Measurements from ENCODE around the gene CUX1. TPM values are rescaled to one million over a fixed set of nuclear protein-coding genes. Genes with fewer than 3 reads are reported as not detected.

The CUX1 gene
- total RNA-seq, 1 experiment from 2014 or later = 39.6 TPM

- no peaks in the 10 kb centered on the region for H3F3A ChIP-seq (ENCODE audit: low read length, unreplicated experiment)
- no peaks in the 10 kb centered on the region for H3K36me3 ChIP-seq (ENCODE audit: low read depth, low read length)
- no peaks in the 10 kb centered on the region for H3K4me1 ChIP-seq (ENCODE audit: insufficient read depth, low read length)
- H2AFZ ChIP-seq (ENCODE audit: low read length) = no peak overlapping the region
- no peaks in the 10 kb centered on the region for H4K20me1 ChIP-seq (ENCODE audit: low read length)
- DNase-seq (no peak), ATAC-seq (no peak)
- H3K27me3 ChIP-seq (ENCODE audit: low read length) = no peaks in the 10 kb centered on the region
- no TSS peak for BruUV-seq (replicated peaks)
- no peaks in the 10 kb centered on the region for H3K79me2 ChIP-seq (ENCODE audit: low read length)
- H3K4me3 ChIP-seq (ENCODE audit: low read length) = no peak overlapping the region
- ChIA-PET POLR2A (ENCODE audit: unreplicated experiment) (no interaction called here), CTCF (no interaction called here)
- H3K9me3 ChIP-seq (ENCODE audit: low read length) = no peaks in the 10 kb centered on the region
- H3K9me2 ChIP-seq (replicated peaks; ENCODE audit: low read length) = no peaks in the 10 kb centered on the region
- H3K9ac ChIP-seq (ENCODE audit: low read length) = no peak overlapping the region
- intact Hi-C loops (cut with micrococcal nuclease) = no loop called here
- H3K4me2 ChIP-seq (ENCODE audit: low read length) = no peak overlapping the region
- no peak for TF ChIP-seq EZH2phosphoT487 (IDR thresholded peaks at IDR 0.05; ENCODE audit: borderline replicate concordance, low read length)
- no peak for TF ChIP-seq EZH2 (IDR thresholded peaks at IDR 0.05; ENCODE audit: low read length, unreplicated experiment)
- TF ChIP-seq CTCF (conservative IDR thresholded peaks at IDR 0.05; ENCODE audit: low read depth, low read length) = no peak
- no peak overlapping the region for H3K27ac ChIP-seq (ENCODE audit: low read length)
Observed at GRCh38 chr7:102234801-102235550, 417.6 kb downstream of the CUX1 start.

GRCh38 chr7:102236102-102236501 lies 418.7 kb downstream of the CUX1 start:
- Histone ChIP-seq H3K9ac (ENCODE audit: low read length) (no peak overlapping the region), H3K36me3 (ENCODE audit: low read depth, low read length) (0 out of 2 replicates have a peak, but pooled peaks cover 3% of the 10 kb centered on the region), H3K27ac (ENCODE audit: low read length) (no peak overlapping the region), H3K79me2 (ENCODE audit: low read length) (no peaks in the 10 kb centered on the region), H4K20me1 (ENCODE audit: low read length) (no peaks in the 10 kb centered on the region), H3K4me1 (ENCODE audit: insufficient read depth, low read length) (no peaks in the 10 kb centered on the region), H3K4me3 (ENCODE audit: low read length) (no peak overlapping the region), H3K9me2 (replicated peaks; ENCODE audit: low read length) (no peaks in the 10 kb centered on the region), H2AFZ (ENCODE audit: low read length) (no peak overlapping the region), H3K27me3 (ENCODE audit: low read length) (no peaks in the 10 kb centered on the region), H3K4me2 (ENCODE audit: low read length) (no peak overlapping the region), H3F3A (ENCODE audit: low read length, unreplicated experiment) (no peaks in the 10 kb centered on the region), H3K9me3 (ENCODE audit: low read length) (no peaks in the 10 kb centered on the region)
- ChIA-PET POLR2A (ENCODE audit: unreplicated experiment) (no interaction called here), CTCF (no interaction called here)
- DNase-seq (no peak), ATAC-seq (no peak)
- intact Hi-C loops (cut with micrococcal nuclease) = loop anchor here (1.0 to 2.0 kb wide), 3 partner anchors 421 to 693 kb away; no protein-coding TSS in a partner anchor
- BruUV-seq (replicated peaks) = no TSS peak
- no peak for TF ChIP-seq CTCF (conservative IDR thresholded peaks at IDR 0.05; ENCODE audit: low read depth, low read length)
- TF ChIP-seq EZH2 (IDR thresholded peaks at IDR 0.05; ENCODE audit: low read length, unreplicated experiment) = no peak
- no peak for TF ChIP-seq EZH2phosphoT487 (IDR thresholded peaks at IDR 0.05; ENCODE audit: borderline replicate concordance, low read length)
